Measurements from ENCODE around the gene CX3CL1.

- TF ChIP-seq, protein P1, sequence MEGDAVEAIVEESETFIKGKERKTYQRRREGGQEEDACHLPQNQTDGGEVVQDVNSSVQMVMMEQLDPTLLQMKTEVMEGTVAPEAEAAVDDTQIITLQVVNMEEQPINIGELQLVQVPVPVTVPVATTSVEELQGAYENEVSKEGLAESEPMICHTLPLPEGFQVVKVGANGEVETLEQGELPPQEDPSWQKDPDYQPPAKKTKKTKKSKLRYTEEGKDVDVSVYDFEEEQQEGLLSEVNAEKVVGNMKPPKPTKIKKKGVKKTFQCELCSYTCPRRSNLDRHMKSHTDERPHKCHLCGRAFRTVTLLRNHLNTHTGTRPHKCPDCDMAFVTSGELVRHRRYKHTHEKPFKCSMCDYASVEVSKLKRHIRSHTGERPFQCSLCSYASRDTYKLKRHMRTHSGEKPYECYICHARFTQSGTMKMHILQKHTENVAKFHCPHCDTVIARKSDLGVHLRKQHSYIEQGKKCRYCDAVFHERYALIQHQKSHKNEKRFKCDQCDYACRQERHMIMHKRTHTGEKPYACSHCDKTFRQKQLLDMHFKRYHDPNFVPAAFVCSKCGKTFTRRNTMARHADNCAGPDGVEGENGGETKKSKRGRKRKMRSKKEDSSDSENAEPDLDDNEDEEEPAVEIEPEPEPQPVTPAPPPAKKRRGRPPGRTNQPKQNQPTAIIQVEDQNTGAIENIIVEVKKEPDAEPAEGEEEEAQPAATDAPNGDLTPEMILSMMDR (conservative IDR thresholded peaks at IDR 0.05; ENCODE audit: low read depth, low read length), result no peak
- TF ChIP-seq POLR2A (IDR thresholded peaks at IDR 0.05; ENCODE audit: low read depth, low read length), result no peak
- no peak for TF ChIP-seq CEBPB (IDR thresholded peaks at IDR 0.05; ENCODE audit: low read depth, low read length)
- no peak for TF ChIP-seq FOS (IDR thresholded peaks at IDR 0.05; ENCODE audit: low read depth, low read length)
- no peak for TF ChIP-seq CHD1 (IDR thresholded peaks at IDR 0.05; ENCODE audit: low read depth, low read length)
- TF ChIP-seq ELK1 (IDR thresholded peaks at IDR 0.05; ENCODE audit: borderline replicate concordance, low read depth, low read length), result no peak
- no peak for TF ChIP-seq RAD21 (IDR thresholded peaks at IDR 0.05; ENCODE audit: low read length)
- no peak for TF ChIP-seq RFX5 (IDR thresholded peaks at IDR 0.05; ENCODE audit: low read depth, low read length)
- TF ChIP-seq USF2 (IDR thresholded peaks at IDR 0.05; ENCODE audit: low read depth, low read length), result no peak
- no peak for TF ChIP-seq MAZ (IDR thresholded peaks at IDR 0.05; ENCODE audit: borderline replicate concordance, low read depth, low read length)
- TF ChIP-seq NFE2L2 (IDR thresholded peaks at IDR 0.05; ENCODE audit: low read depth, low read length), result no peak
These were observed 22.7 kb downstream of the CX3CL1 start for GRCh38 chr16:57395026-57395425.
